Breast epithelium (tissue), 3 donors: ENCODE data around the gene NUDT15.

ENCODE experiments used
- POLR2A ChIP-seq: fragments of 450-650 bp; IDR thresholded peaks from one replicate; pipeline ENCODE4 v1.6.1; 2016; ENCODE audit warnings: antibody characterized with exemption, mild to moderate bottlenecking, moderate library complexity
- POLR2AphosphoS5 ChIP-seq, 3 donors: sonication (generic); formaldehyde crosslinking; IDR thresholded peaks; one replicate each; pipeline ENCODE4 v1.6.1; 2017; ENCODE audit warnings: antibody characterized with exemption in 3 of 3
- TF ChIP-seq, protein P1 (sequence below), 3 donors: fragments of 450-650 bp; IDR thresholded peaks; one replicate each; pipeline ENCODE4 v1.5.1; 2016 to 2017; ENCODE audit warnings: antibody characterized with exemption in 3 of 3, mild to moderate bottlenecking in 3 of 3, moderate library complexity in 3 of 3

- TF ChIP-seq, protein P1, sequence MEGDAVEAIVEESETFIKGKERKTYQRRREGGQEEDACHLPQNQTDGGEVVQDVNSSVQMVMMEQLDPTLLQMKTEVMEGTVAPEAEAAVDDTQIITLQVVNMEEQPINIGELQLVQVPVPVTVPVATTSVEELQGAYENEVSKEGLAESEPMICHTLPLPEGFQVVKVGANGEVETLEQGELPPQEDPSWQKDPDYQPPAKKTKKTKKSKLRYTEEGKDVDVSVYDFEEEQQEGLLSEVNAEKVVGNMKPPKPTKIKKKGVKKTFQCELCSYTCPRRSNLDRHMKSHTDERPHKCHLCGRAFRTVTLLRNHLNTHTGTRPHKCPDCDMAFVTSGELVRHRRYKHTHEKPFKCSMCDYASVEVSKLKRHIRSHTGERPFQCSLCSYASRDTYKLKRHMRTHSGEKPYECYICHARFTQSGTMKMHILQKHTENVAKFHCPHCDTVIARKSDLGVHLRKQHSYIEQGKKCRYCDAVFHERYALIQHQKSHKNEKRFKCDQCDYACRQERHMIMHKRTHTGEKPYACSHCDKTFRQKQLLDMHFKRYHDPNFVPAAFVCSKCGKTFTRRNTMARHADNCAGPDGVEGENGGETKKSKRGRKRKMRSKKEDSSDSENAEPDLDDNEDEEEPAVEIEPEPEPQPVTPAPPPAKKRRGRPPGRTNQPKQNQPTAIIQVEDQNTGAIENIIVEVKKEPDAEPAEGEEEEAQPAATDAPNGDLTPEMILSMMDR (IDR thresholded peaks at IDR 0.05): no peak
- TF ChIP-seq POLR2A (no peak), POLR2AphosphoS5 (IDR thresholded peaks at IDR 0.05) (no peak)
These were observed 28.2 kb upstream of the NUDT15 start for GRCh38 chr13:48009284-48009683.
